ENCODE results near the gene RAB9A.

The RAB9A gene

DNA sequence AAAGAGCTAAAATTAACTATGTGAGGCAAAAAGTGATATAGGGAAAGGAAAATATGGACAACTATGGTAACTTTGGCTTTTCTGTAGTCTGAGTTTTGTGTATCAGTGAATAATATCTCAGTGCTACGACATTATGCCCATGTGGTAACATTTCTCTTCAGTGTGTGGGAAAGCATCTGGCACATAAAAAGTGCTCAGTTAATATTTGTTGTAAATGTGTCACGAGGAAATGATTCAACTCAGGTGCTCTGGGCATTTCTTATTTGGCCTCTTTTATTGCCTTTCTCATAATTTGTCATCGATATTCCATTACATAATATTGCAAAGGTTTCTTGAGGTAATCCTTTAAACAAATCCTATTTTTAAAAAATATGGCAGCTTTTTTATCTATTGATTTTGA is 63.2 kb downstream of the RAB9A start:
- DNase-seq, result no peak

GRCh38 chrX:13752646-13753045 is 63.7 kb downstream of the RAB9A start:
- DNase-seq, result no peak

GRCh38 chrX:13754765-13755164 is 65.8 kb downstream of the RAB9A start:
- DNase-seq, result no peak

- no peak for DNase-seq
Measured at GRCh38 chrX:13755254-13755653, 66.3 kb downstream of the RAB9A start.

GRCh38 chrX:13756381-13756780 is 67.5 kb downstream of the RAB9A start:
- DNase-seq, result no peak

DNA sequence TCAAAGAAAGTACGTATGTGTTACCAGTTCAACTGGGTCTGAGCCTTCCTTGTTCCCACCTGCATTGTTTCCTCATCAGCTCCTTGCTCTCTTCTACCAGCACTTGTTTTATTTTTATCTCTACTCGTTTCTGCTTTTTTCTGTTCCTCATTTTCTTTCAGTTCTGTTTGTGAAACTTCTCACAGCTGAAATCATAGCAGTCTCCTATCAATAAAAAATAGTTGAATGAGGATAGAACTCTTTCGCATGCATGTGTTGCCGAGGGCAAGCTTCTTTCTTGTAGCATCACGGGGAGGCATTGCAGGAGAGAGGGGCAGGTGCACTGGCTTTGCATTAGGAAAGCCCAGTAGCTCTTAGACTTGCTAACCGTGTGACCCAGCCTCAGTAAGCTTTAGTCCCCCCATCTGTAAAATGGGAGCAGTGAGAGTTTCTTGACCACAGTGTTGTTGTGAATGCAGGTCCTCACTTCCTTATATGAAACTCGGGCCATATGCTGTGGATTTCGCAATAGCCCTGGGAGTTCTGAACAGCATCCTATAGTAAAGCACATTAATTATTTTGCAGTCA is 70.3 kb downstream of the RAB9A start:
- DNase-seq, result no peak

All from NCI-H1092 treated with DMSO at 0.1 percent for 48 hours (cell line).